CD8-positive, alpha-beta memory T cell (primary cell): ENCODE measurements around the gene ARHGAP32. TPM values are rescaled to one million over a fixed set of nuclear protein-coding genes. Genes with fewer than 3 reads are reported as not detected.

Experiments
- CTCF ChIA-PET: fragments of 350-600 bp; sonication (Branson Sonifier 250); formaldehyde crosslinking; loops from one replicate; lab custom pipeline; 2021; ENCODE audit warnings: antibody characterized with exemption; lab: Charles Lee
- POLR2A ChIA-PET: fragments of 350-600 bp; sonication (Branson Sonifier 250); formaldehyde crosslinking; loops from one replicate; lab custom pipeline; 2021; ENCODE audit warnings: antibody characterized with exemption; lab: Charles Lee
- DNase-seq, 5 donors: peaks; one replicate each; pipeline versions ENCODE4 v3.0.0 to v3.0.0-alpha.2; 2020 to 2022; ENCODE audit warnings: mixed read lengths in 1 of 5
- H3K27ac ChIP-seq: one replicate; pipeline ENCODE4 v1.7.0; 2013; ENCODE audit warnings: low read depth, mild to moderate bottlenecking, low read length, moderate library complexity
- H3K27me3 ChIP-seq: 2 replicates; pipeline ENCODE4 v1.7.0; 2013; ENCODE audit warnings: low read length, mild to moderate bottlenecking; ENCODE audit not compliant: insufficient read depth, poor library complexity, severe bottlenecking
- H3K36me3 ChIP-seq: 2 replicates; pipeline ENCODE4 v1.7.0; 2013; ENCODE audit warnings: mild to moderate bottlenecking, low read length, moderate library complexity; ENCODE audit not compliant: insufficient read depth
- H3K4me1 ChIP-seq: 2 replicates; pipeline ENCODE4 v1.7.0; 2013; ENCODE audit warnings: mild to moderate bottlenecking, low read length, moderate library complexity; ENCODE audit not compliant: insufficient read depth
- H3K4me3 ChIP-seq: 2 replicates; pipeline ENCODE4 v1.7.0; 2013; ENCODE audit warnings: mild to moderate bottlenecking, low read length
- H3K9me3 ChIP-seq: 2 replicates; pipeline ENCODE4 v1.7.0; 2013; ENCODE audit warnings: mild to moderate bottlenecking, low read length
- H3K27ac Mint-ChIP-seq, 8 donors: one replicate each; pipeline ENCODE4 v1.8.0; 2020 to 2021; ENCODE audit warnings: mixed read lengths in 8 of 8, mild to moderate bottlenecking in 6 of 8, inconsistent platforms in 3 of 8, moderate library complexity in 3 of 8
- H3K27me3 Mint-ChIP-seq, 2 donors: one replicate each; pipeline ENCODE4 v1.8.0; 2020 to 2021; ENCODE audit warnings: mixed read lengths in 2 of 2, mild to moderate bottlenecking in 1 of 2, moderate library complexity in 1 of 2
- H3K36me3 Mint-ChIP-seq, 3 donors: one replicate each; pipeline ENCODE4 v1.8.0; 2020 to 2021; ENCODE audit warnings: mixed read lengths in 3 of 3, inconsistent platforms in 1 of 3, mild to moderate bottlenecking in 1 of 3
- H3K4me1 Mint-ChIP-seq, 3 donors: one replicate each; pipeline ENCODE4 v1.8.0; 2020 to 2021; ENCODE audit warnings: mixed read lengths in 3 of 3, inconsistent platforms in 1 of 3, mild to moderate bottlenecking in 1 of 3
- H3K4me3 Mint-ChIP-seq, 7 donors: one replicate each; pipeline ENCODE4 v1.8.0; 2020 to 2021; ENCODE audit warnings: mixed read lengths in 7 of 7, mild to moderate bottlenecking in 6 of 7, moderate library complexity in 4 of 7, inconsistent platforms in 2 of 7
- H3K9me3 Mint-ChIP-seq, 5 donors: one replicate each; pipeline ENCODE4 v1.8.0; 2020 to 2022; ENCODE audit warnings: mixed read lengths in 5 of 5, mild to moderate bottlenecking in 3 of 5, moderate library complexity in 2 of 5, inconsistent platforms in 1 of 5
- polyA plus RNA-seq: library from polyadenylated mRNA; unstranded; fragments of 300-500 nt; fragmentation: Illumina TruSeq; gene quantifications from one replicate; pipeline ENCODE4 v1.2.3, GENCODE V29; 2021
- total RNA-seq, 2 experiments: library from RNA; stranded (reverse); gene quantifications; one replicate each; pipeline ENCODE4 v1.2.3, GENCODE V29; 2021

ARHGAP32 gene
- total and polyA plus RNA-seq, 3 experiments from 2014 or later, result 0.48 to 3.1 (median 2.1) TPM

DNA sequence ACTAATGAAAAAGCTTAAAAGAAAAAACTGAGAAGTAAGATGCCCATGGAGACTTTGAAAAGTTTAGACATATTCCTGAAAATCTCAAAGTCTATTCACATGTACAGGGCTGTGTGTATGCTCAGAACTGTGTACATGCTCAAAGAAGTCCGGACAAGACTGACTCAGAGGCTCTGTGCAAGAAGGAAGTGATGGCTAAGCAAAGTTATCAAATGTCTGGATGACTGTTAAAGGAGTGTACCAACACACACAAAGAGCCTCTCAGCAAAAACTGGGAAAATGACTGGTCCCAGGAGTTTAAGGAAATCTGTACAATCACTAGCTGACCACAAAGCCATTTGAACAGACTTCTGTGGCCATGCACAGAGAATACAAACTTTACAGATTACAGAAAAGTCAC, 33.1 kb upstream of the ARHGAP32 start:
- ChIA-PET CTCF (no interaction called here), POLR2A (no interaction called here)
- Histone ChIP-seq H3K27ac (no peak overlapping the region), H3K9me3 (no peaks in the 10 kb centered on the region), H3K27me3 (no peaks in the 10 kb centered on the region), H3K4me3 (no peak overlapping the region), H3K4me1 (no peaks in the 10 kb centered on the region), H3K36me3 (no peaks in the 10 kb centered on the region)
- DNase-seq, result no peak
- no peaks in the 10 kb centered on the region for H3K4me1 Mint-ChIP-seq
- H3K27ac Mint-ChIP-seq, result no peak overlapping the region
- no peak overlapping the region for H3K4me3 Mint-ChIP-seq
- H3K36me3 Mint-ChIP-seq, result peaks cover 0 to 21% (median 2%) of the 10 kb centered on the region in 3 donors
- H3K9me3 Mint-ChIP-seq, result peaks cover 23 to 37% (median 34%) of the 10 kb centered on the region in 5 donors
- peaks cover 0 to 1% of the 10 kb centered on the region in 2 donors for H3K27me3 Mint-ChIP-seq

DNA sequence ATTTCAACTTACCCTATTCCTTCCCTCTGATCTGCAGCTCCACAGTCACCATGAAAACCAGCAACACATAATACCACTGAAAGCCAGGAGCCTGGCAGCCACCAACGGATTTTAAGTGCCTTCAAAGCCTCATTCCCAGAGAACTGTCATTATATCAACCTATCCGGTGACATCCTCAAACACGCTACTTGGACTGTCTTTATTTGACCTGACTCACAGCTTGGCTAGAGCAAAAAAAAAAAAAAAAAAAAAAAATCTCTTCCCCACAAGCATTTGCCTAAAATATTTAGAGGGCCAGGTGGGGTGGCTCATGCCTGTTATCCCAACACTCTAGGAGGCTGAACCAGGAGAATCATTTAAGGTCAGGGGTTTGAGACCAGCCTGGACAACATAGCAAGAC, 32.4 kb upstream of the ARHGAP32 start:
- Histone ChIP-seq H3K27me3 (no peaks in the 10 kb centered on the region), H3K9me3 (no peaks in the 10 kb centered on the region), H3K4me1 (no peaks in the 10 kb centered on the region), H3K4me3 (no peak overlapping the region), H3K27ac (no peak overlapping the region), H3K36me3 (no peaks in the 10 kb centered on the region)
- ChIA-PET POLR2A (no interaction called here), CTCF (no interaction called here)
- no peak overlapping the region for H3K27ac Mint-ChIP-seq
- H3K27me3 Mint-ChIP-seq, result peaks cover 1 to 3% of the 10 kb centered on the region in 2 donors
- peaks cover 24 to 37% (median 34%) of the 10 kb centered on the region in 5 donors for H3K9me3 Mint-ChIP-seq
- peaks cover 0 to 21% (median 2%) of the 10 kb centered on the region in 3 donors for H3K36me3 Mint-ChIP-seq
- H3K4me1 Mint-ChIP-seq, result no peaks in the 10 kb centered on the region
- no peak for DNase-seq
- H3K4me3 Mint-ChIP-seq, result no peak overlapping the region

DNA sequence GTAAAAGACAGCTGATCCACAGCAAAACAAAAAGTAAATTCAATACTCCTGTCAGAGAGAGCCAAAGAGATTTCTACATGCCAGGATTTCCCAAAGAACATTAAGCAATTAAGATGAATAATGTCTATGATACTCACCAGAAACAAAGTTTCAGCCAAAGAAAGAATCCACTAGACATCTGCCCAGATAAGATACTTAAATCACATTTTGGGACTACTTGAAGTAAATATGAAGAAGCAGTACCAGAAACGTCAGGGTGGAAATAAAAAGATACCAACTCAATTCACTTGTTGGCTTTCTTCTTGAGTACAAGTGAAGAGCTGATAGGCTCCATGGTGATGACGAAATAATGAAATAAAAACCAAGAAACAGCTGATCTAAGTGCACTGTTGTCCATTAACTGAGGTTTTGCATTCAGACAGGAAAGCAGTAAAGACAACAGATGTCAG, 31.6 kb upstream of the ARHGAP32 start:
- Histone ChIP-seq H3K4me3 (no peak overlapping the region), H3K27ac (no peak overlapping the region), H3K36me3 (no peaks in the 10 kb centered on the region), H3K9me3 (no peaks in the 10 kb centered on the region), H3K4me1 (no peaks in the 10 kb centered on the region), H3K27me3 (no peaks in the 10 kb centered on the region)
- Mint-ChIP-seq H3K27me3 (peaks cover 1 to 3% of the 10 kb centered on the region in 2 donors), H3K36me3 (peaks cover 0 to 21% (median 2%) of the 10 kb centered on the region in 3 donors), H3K4me3 (no peak overlapping the region), H3K4me1 (no peaks in the 10 kb centered on the region), H3K27ac (no peak overlapping the region), H3K9me3 (peaks cover 25 to 37% (median 34%) of the 10 kb centered on the region in 5 donors)
- no peak for DNase-seq
- ChIA-PET CTCF (no interaction called here), POLR2A (no interaction called here)

DNA sequence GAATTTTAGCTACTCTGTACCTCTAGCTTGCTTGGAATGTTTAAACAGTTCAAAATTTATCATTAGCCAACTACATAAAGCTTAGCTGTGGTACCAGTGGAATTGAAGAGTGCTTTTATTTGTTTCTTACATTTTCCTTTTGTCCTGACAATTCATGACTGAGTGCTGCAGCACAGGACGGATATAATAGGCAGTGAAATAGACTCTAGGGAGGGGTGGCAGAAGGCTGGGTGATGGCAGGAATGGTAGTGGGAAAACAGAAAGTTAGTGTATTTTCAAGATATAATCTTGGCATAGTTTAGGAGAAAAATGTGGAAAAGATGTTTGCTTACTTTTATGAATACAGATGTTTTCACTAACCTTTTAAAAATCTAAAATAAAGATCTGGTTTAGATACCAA, 31.1 kb upstream of the ARHGAP32 start:
- Mint-ChIP-seq H3K27ac (no peak overlapping the region), H3K4me3 (no peak overlapping the region), H3K27me3 (peaks cover 1 to 3% of the 10 kb centered on the region in 2 donors), H3K9me3 (peaks cover 25 to 37% (median 34%) of the 10 kb centered on the region in 5 donors), H3K4me1 (no peaks in the 10 kb centered on the region), H3K36me3 (peaks cover 0 to 21% (median 2%) of the 10 kb centered on the region in 3 donors)
- H3K36me3 ChIP-seq, result no peaks in the 10 kb centered on the region
- H3K4me1 ChIP-seq, result no peaks in the 10 kb centered on the region
- H3K4me3 ChIP-seq, result no peak overlapping the region
- CTCF ChIA-PET, result no interaction called here
- H3K27me3 ChIP-seq, result no peaks in the 10 kb centered on the region
- no peak overlapping the region for H3K27ac ChIP-seq
- no peaks in the 10 kb centered on the region for H3K9me3 ChIP-seq
- DNase-seq, result no peak
- POLR2A ChIA-PET, result no interaction called here

DNA sequence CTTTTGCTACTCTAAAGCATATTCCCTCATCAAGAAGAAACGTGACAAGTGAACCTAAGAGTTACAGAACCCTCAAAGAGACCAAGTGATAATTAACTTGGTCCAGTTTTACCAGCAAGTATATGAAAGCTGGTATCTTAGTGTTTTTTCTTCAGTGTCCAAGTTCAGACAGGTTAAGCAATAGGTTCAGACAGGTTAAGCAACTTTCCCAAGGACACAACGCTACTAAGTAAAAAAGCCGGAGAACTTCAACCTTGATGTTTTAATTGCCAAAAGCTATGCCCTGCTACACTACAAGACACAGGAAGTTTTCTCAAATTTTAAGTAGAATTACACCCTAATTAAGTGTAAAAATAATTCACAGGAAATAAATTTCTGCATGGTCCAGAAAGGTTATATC, 30.0 kb upstream of the ARHGAP32 start:
- no peaks in the 10 kb centered on the region for H3K9me3 ChIP-seq
- CTCF ChIA-PET, result no interaction called here

DNA sequence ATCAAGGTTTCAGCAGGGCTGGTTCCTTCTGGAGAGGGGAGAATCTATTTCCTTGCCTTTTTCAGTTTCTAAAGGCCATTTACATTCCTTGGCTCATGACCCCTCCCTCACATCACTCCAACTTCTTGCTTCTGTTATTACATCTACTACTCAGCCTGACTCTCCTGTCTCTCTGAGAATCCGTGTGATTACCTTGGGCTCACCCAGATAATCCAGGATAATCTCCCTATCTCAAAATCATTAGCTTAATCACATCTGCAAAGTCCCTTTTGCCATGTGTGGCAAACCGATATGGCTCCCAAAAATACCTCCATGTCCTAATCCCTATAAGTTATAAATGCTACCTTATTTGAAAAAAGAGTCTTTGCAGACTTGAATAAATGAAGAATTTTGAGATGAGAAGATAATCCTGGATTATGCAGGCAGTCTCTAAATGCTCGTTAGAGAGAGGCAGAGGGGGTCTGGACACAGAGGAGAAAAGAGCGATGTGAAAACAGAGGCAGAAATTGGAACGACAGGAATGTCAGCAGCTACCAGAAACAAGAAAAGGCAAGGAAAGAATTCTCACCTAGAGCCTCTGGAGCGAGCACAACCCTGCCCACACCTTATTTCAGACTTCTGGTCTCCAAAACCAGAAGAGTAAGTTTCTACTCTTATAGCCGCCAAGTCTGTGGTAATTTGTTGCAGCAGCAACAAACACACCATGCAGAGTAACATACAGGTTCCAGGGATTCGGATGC, 23.6 kb upstream of the ARHGAP32 start:
- ChIA-PET CTCF (no interaction called here), POLR2A (no interaction called here)
- H3K36me3 ChIP-seq, result no peaks in the 10 kb centered on the region
- no peak for DNase-seq
- H3K9me3 ChIP-seq, result no peaks in the 10 kb centered on the region
- Mint-ChIP-seq H3K4me1 (peaks cover 0 to 4% (median 0%) of the 10 kb centered on the region in 3 donors), H3K9me3 (peaks cover 0 to 4% (median 0%) of the 10 kb centered on the region in 5 donors), H3K4me3 (no peak overlapping the region), H3K36me3 (no peaks in the 10 kb centered on the region), H3K27me3 (peaks cover 0 to 3% of the 10 kb centered on the region in 2 donors), H3K27ac (peak overlapping the region in 1 of 8 donors; percentile 71)
- H3K4me1 ChIP-seq, result no peaks in the 10 kb centered on the region
- no peaks in the 10 kb centered on the region for H3K27me3 ChIP-seq
- H3K4me3 ChIP-seq, result no peak overlapping the region
- no peak overlapping the region for H3K27ac ChIP-seq

More for the DNA sequence above, 30.0 kb upstream of the ARHGAP32 start:
- DNase-seq, result no peak
- no peaks in the 10 kb centered on the region for H3K4me1 ChIP-seq
- peaks cover 15 to 34% (median 29%) of the 10 kb centered on the region in 5 donors for H3K9me3 Mint-ChIP-seq
- peaks cover 0 to 3% of the 10 kb centered on the region in 2 donors for H3K27me3 Mint-ChIP-seq
- no peaks in the 10 kb centered on the region for H3K36me3 ChIP-seq
- POLR2A ChIA-PET, result no interaction called here
- H3K4me1 Mint-ChIP-seq, result no peaks in the 10 kb centered on the region
- no peak overlapping the region for H3K27ac Mint-ChIP-seq
- no peaks in the 10 kb centered on the region for H3K27me3 ChIP-seq
- H3K36me3 Mint-ChIP-seq, result peaks cover 0 to 21% (median 2%) of the 10 kb centered on the region in 3 donors
- no peak overlapping the region for H3K27ac ChIP-seq
- no peak overlapping the region for H3K4me3 ChIP-seq
- no peak overlapping the region for H3K4me3 Mint-ChIP-seq

DNA sequence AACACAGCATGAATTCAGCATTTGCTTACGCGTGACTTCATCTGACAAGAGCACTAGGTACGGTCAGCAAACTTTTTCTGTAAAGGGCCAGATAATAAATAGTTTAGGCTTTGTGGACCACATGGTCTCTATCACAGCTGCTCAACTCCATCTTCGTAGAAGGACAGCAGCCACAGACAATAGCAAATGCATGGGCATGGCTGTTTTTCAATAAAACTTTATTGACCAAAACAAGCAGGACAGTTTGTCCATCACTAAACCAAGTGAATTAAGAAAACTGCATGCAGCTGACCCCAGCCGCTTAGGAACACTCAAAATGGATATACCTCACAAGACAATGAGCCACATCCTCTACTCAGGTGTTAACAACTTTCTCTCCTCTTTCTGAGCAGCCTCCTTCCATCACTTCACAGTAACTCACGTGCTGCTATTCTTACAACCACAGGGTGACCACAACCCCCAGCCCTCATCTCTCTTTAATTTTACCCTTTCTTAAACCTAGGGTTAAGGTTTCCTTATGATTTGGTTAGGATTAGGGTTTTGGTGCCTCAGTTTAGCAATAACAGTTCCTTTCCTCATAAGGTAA, 22.7 kb upstream of the ARHGAP32 start:
- no peaks in the 10 kb centered on the region for H3K9me3 ChIP-seq
- POLR2A ChIA-PET, result no interaction called here
- no peak overlapping the region for H3K27ac ChIP-seq
- H3K27ac Mint-ChIP-seq, result no peak overlapping the region
- H3K4me3 Mint-ChIP-seq, result no peak overlapping the region
- peaks cover 0 to 4% (median 0%) of the 10 kb centered on the region in 5 donors for H3K9me3 Mint-ChIP-seq
- H3K4me1 ChIP-seq, result no peaks in the 10 kb centered on the region
- no peak overlapping the region for H3K4me3 ChIP-seq
- H3K36me3 ChIP-seq, result no peaks in the 10 kb centered on the region
- peaks cover 0 to 4% (median 0%) of the 10 kb centered on the region in 3 donors for H3K4me1 Mint-ChIP-seq
- H3K27me3 ChIP-seq, result no peaks in the 10 kb centered on the region
- no peak for DNase-seq
- CTCF ChIA-PET, result no interaction called here
- H3K36me3 Mint-ChIP-seq, result no peaks in the 10 kb centered on the region
- no peaks in the 10 kb centered on the region for H3K27me3 Mint-ChIP-seq

DNA sequence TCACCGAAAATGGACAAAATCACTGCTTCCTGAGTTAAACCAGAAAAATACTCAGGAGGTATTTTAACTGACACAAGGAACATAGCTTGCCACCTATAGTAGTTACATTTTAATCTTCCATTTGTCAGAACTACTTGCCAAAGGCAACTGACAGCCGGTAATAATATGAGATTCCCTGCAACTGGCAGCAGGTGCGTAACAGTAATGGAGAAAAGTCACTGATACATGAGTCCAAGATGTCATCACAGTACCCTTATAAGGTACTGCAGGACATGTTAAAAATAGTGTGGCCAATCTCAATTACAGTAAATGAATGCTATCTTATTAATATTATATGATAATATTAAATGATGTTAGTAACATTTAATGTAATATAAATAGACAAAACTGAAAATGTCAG, 21.1 kb upstream of the ARHGAP32 start:
- H3K4me1 Mint-ChIP-seq, result peaks cover 0 to 4% (median 0%) of the 10 kb centered on the region in 3 donors
- H3K27ac ChIP-seq, result no peak overlapping the region
- H3K27ac Mint-ChIP-seq, result no peak overlapping the region
- no peaks in the 10 kb centered on the region for H3K27me3 Mint-ChIP-seq
- no peak overlapping the region for H3K4me3 Mint-ChIP-seq
- peaks cover 0 to 2% (median 0%) of the 10 kb centered on the region in 3 donors for H3K36me3 Mint-ChIP-seq
- H3K9me3 Mint-ChIP-seq, result peaks cover 0 to 2% (median 0%) of the 10 kb centered on the region in 5 donors
- POLR2A ChIA-PET, result interaction anchor here (0.6 kb wide), 1 partner anchor 37 kb away, joined by 4 read pairs; no protein-coding TSS in a partner anchor
- DNase-seq, result no peak
- no peaks in the 10 kb centered on the region for H3K36me3 ChIP-seq
- CTCF ChIA-PET, result no interaction called here
- no peaks in the 10 kb centered on the region for H3K9me3 ChIP-seq
- no peaks in the 10 kb centered on the region for H3K27me3 ChIP-seq
- no peaks in the 10 kb centered on the region for H3K4me1 ChIP-seq
- H3K4me3 ChIP-seq, result no peak overlapping the region
